ENCODE measurements around the gene ARIH1. TPM values are rescaled to one million over a fixed set of nuclear protein-coding genes. Genes with fewer than 3 reads are reported as not detected.

The ARIH1 gene
- polyA plus RNA-seq, 1 of the 3 experiments (the other 2 are of a cell fraction): 48.3 TPM

- TF ChIP-seq USF2 (IDR thresholded peaks at IDR 0.05; ENCODE audit: borderline replicate concordance, low read depth, low read length) (no peak), FOXJ3 (CRISPR knock-in tag; IDR thresholded peaks at IDR 0.05) (no peak), RCOR1 (IDR thresholded peaks at IDR 0.05; ENCODE audit: low read length) (no peak), YY1 (IDR thresholded peaks at IDR 0.05; ENCODE audit: low read depth) (no peak), ELF1 (IDR thresholded peaks at IDR 0.05) (no peak)
Observed at GRCh38 chr15:72570059-72570458, 95.9 kb downstream of the ARIH1 start (continued).

GRCh38 chr15:72579814-72580213 is 105.7 kb downstream of the ARIH1 start:
- TF ChIP-seq EZH2phosphoT487 (IDR thresholded peaks at IDR 0.05; ENCODE audit: borderline replicate concordance, low read depth): no peak
- no peak for TF ChIP-seq GATA2 (CRISPR knock-in tag; IDR thresholded peaks at IDR 0.05)
- TF ChIP-seq ZBTB33 (IDR thresholded peaks at IDR 0.05; ENCODE audit: borderline replicate concordance, low read depth): no peak
- no peak for TF ChIP-seq FOXJ3 (CRISPR knock-in tag; IDR thresholded peaks at IDR 0.05)
- TF ChIP-seq USF1 (IDR thresholded peaks at IDR 0.05; ENCODE audit: borderline replicate concordance, low read depth): no peak
- TF ChIP-seq RXRA (IDR thresholded peaks at IDR 0.05; ENCODE audit: borderline replicate concordance, low read depth): no peak
- no peak for TF ChIP-seq MXI1 (IDR thresholded peaks at IDR 0.05; ENCODE audit: low read depth, low read length)
- TF ChIP-seq MAX (IDR thresholded peaks at IDR 0.05; ENCODE audit: low read depth): no peak
- no peak for TF ChIP-seq YY1 (IDR thresholded peaks at IDR 0.05; ENCODE audit: low read depth)
- TF ChIP-seq CTCF (IDR thresholded peaks at IDR 0.05): no peak
- TF ChIP-seq FOSL2 (IDR thresholded peaks at IDR 0.05; ENCODE audit: borderline replicate concordance, low read depth): no peak
- TF ChIP-seq SMC3 (IDR thresholded peaks at IDR 0.05; ENCODE audit: low read depth, low read length): no peak
- TF ChIP-seq RCOR1 (IDR thresholded peaks at IDR 0.05; ENCODE audit: low read length): no peak
- TF ChIP-seq IRF3 (IDR thresholded peaks at IDR 0.05; ENCODE audit: low read depth, low read length): no peak
- no peak for TF ChIP-seq MEF2A (IDR thresholded peaks at IDR 0.05; ENCODE audit: borderline replicate concordance, low read depth)
- Histone ChIP-seq H3K27me3 (ENCODE audit: insufficient read depth) (no peaks in the 10 kb centered on the region), H4K20me1 (ENCODE audit: insufficient read depth) (no peaks in the 10 kb centered on the region), H3K9ac (no peak overlapping the region), H3K79me2 (ENCODE audit: insufficient read depth) (peaks cover 8% of the 10 kb centered on the region; the same call in 1 of the 2 replicates), H3K27ac (ENCODE audit: low read depth in 2 of 2, low read length in 1 of 2) (no peak overlapping the region), H3K36me3 (replicated peaks in 1 of 2; ENCODE audit: control insufficient read depth in 1 of 2, insufficient read depth in 2 of 2, low read length in 1 of 2) (peaks cover 75 to 76% of the 10 kb centered on the region in 2 experiments), H3K4me3 (ENCODE audit: low read depth in 2 of 2, low read length in 1 of 2) (no peak overlapping the region), H3K9me2 (no peaks in the 10 kb centered on the region), H2AFZ (ENCODE audit: low read depth) (no peak overlapping the region), H3K4me1 (ENCODE audit: control insufficient read depth in 1 of 2, insufficient read depth in 2 of 2, low read depth in 1 of 2, low read length in 1 of 2) (no peaks in the 10 kb centered on the region), H3F3A (replicated peaks; ENCODE audit: insufficient read depth) (no peaks in the 10 kb centered on the region), H3K9me3 (no peaks in the 10 kb centered on the region), H3K4me2 (no peak overlapping the region)
- no peak for DNase-seq
- ChIA-PET POLR2A (no interaction called here), CTCF (no interaction called here)
- WGBS (ENCODE audit: low lambda C conversion rate): 99% methylated on average over 3 of the region's 3 CpGs

Data from SK-N-SH (cell line).